SK-N-SH (cell line): Measurements from ENCODE around the gene MFSD12. TPM values are rescaled to one million over a fixed set of nuclear protein-coding genes. Genes with fewer than 3 reads are reported as not detected.

Source experiments
- CTCF ChIA-PET: fragments of 300-600, 350-600 bp; formaldehyde crosslinking; extraction: SDS; loops from one replicate; lab custom pipeline; 2021; lab: Yijun Ruan, JAX
- POLR2A ChIA-PET: fragments of 350-600 bp; sonication (Branson Sonifier 250); formaldehyde crosslinking; extraction: SDS; loops from one replicate; lab custom pipeline; 2020; ENCODE audit warnings: antibody characterized with exemption, inconsistent platforms; lab: Yijun Ruan, JAX
- DNase-seq: peaks from one replicate; pipeline ENCODE4 v3.0.0; 2012
- H2AFZ ChIP-seq: fragments of 200-600 bp; sonication (generic); 2 replicates; pipeline ENCODE4 v1.8.1; 2016; ENCODE audit warnings: antibody characterized with exemption, mild to moderate bottlenecking, low read depth
- H3F3A ChIP-seq: fragments of 200-600 bp; sonication (generic); replicated peaks from 2 replicates; pipeline ENCODE3; 2016; ENCODE audit warnings: antibody characterized with exemption, mild to moderate bottlenecking; ENCODE audit not compliant: insufficient read depth
- H3K27ac ChIP-seq, 2 experiments: fragments of 200-500 bp in 1 of 2; fragments of 200-600 bp in 1 of 2; sonication (Bioruptor generic) in 1 of 2; sonication (generic), shearing (Covaris generic) in 1 of 2; 2 replicates each; pipeline versions ENCODE4 v1.5.1 to v1.6.1; 2014 to 2016; ENCODE audit warnings: low read depth in 2 of 2, inconsistent platforms in 1 of 2, low read length in 1 of 2, mild to moderate bottlenecking in 1 of 2, mixed read lengths in 1 of 2
- H3K27me3 ChIP-seq: fragments of 200-600 bp; sonication (generic), shearing (Covaris generic); 2 replicates; pipeline ENCODE4 v1.6.1; 2016; ENCODE audit warnings: mixed run types; ENCODE audit not compliant: insufficient read depth
- H3K36me3 ChIP-seq, 2 experiments: fragments of 200-500 bp in 1 of 2; fragments of 200-600 bp in 1 of 2; sonication (Bioruptor generic) in 1 of 2; sonication (generic) in 1 of 2; replicated peaks in 1 of 2; 2 replicates each; pipeline versions ENCODE3 to v1.5.1; 2014 to 2016; ENCODE audit warnings: low read length in 1 of 2, mild to moderate bottlenecking in 1 of 2; ENCODE audit not compliant: insufficient read depth in 2 of 2, control insufficient read depth in 1 of 2
- H3K4me1 ChIP-seq, 2 experiments: fragments of 200-500 bp in 1 of 2; fragments of 200-600 bp in 1 of 2; sonication (Bioruptor generic) in 1 of 2; sonication (generic), shearing (Covaris generic) in 1 of 2; 2 replicates each; pipeline versions ENCODE4 v1.5.1 to v1.6.1; 2014 to 2016; ENCODE audit warnings: low read depth in 1 of 2, low read length in 1 of 2, mixed run types in 1 of 2; ENCODE audit not compliant: insufficient read depth in 2 of 2, control insufficient read depth in 1 of 2
- H3K4me2 ChIP-seq: fragments of 200-600 bp; sonication (generic), shearing (Covaris generic); 2 replicates; pipeline ENCODE4 v1.6.1; 2017; ENCODE audit warnings: mixed run types
- H3K4me3 ChIP-seq, 2 experiments: fragments of 200-500 bp in 1 of 2; fragments of 200-600 bp in 1 of 2; sonication (Bioruptor generic) in 1 of 2; sonication (generic), shearing (Covaris generic) in 1 of 2; 2 replicates each; pipeline versions ENCODE4 v1.5.1 to v1.8.1; 2014 to 2016; ENCODE audit warnings: low read depth in 2 of 2, inconsistent platforms in 1 of 2, low read length in 1 of 2, mild to moderate bottlenecking in 1 of 2, mixed read lengths in 1 of 2, moderate library complexity in 1 of 2
- H3K79me2 ChIP-seq: fragments of 200-600 bp; sonication (generic); 2 replicates; pipeline ENCODE4 v1.8.1; 2017; ENCODE audit warnings: mild to moderate bottlenecking; ENCODE audit not compliant: insufficient read depth
- H3K9ac ChIP-seq: fragments of 200-600 bp; sonication (generic); 2 replicates; pipeline ENCODE4 v1.6.1; 2017; ENCODE audit warnings: mixed run types
- H3K9me2 ChIP-seq: fragments of 200-600 bp; sonication (generic); 2 replicates; pipeline ENCODE4 v1.6.1; 2017; ENCODE audit warnings: mixed run types
- H3K9me3 ChIP-seq: fragments of 200-600 bp; sonication (generic); 2 replicates; pipeline ENCODE4 v1.6.1; 2017; ENCODE audit warnings: mixed run types, mild to moderate bottlenecking, moderate library complexity
- H4K20me1 ChIP-seq: fragments of 200-600 bp; sonication (generic); 2 replicates; pipeline ENCODE4 v1.6.1; 2017; ENCODE audit warnings: mild to moderate bottlenecking, mixed run types; ENCODE audit not compliant: insufficient read depth
- CHD2 ChIP-seq: fragments of 150-350 bp; IDR thresholded peaks from 2 replicates; pipeline ENCODE4 v1.6.1; 2018; ENCODE audit warnings: low read length; ENCODE audit not compliant: partially characterized antibody
- EP300 ChIP-seq, 2 experiments: IDR thresholded peaks; 2 replicates each; pipeline versions ENCODE4 v1.4.0 to v1.6.1; 2012; ENCODE audit warnings: borderline replicate concordance in 1 of 2, low read depth in 1 of 2, low read length in 1 of 2
- GATA2 ChIP-seq: sonication (generic); formaldehyde crosslinking; IDR thresholded peaks from 2 replicates; pipeline ENCODE4 v1.5.0; 2020; ENCODE audit warnings: mild to moderate bottlenecking, missing genetic modification reagents
- MXI1 ChIP-seq: IDR thresholded peaks from 2 replicates; pipeline ENCODE4 v1.6.1; 2012; ENCODE audit warnings: mild to moderate bottlenecking, low read depth, low read length, improper control_type of control experiment
- NFIC ChIP-seq: IDR thresholded peaks from 2 replicates; pipeline ENCODE4 v1.4.0; 2012; ENCODE audit warnings: borderline replicate concordance
- SIN3A ChIP-seq: IDR thresholded peaks from 2 replicates; pipeline ENCODE4 v1.6.1; 2012; ENCODE audit warnings: low read depth, mild to moderate bottlenecking, low read length, moderate library complexity, borderline replicate concordance
- TCF12 ChIP-seq: IDR thresholded peaks from 2 replicates; pipeline ENCODE4 v1.4.0; 2012
- TEAD4 ChIP-seq: IDR thresholded peaks from 2 replicates; pipeline ENCODE4 v1.4.0; 2012; ENCODE audit warnings: mild to moderate bottlenecking, borderline replicate concordance; ENCODE audit not compliant: insufficient read depth
- USF1 ChIP-seq: IDR thresholded peaks from 2 replicates; pipeline ENCODE4 v1.4.0; 2012; ENCODE audit warnings: low read depth, borderline replicate concordance
- YY1 ChIP-seq: IDR thresholded peaks from 2 replicates; pipeline ENCODE4 v1.4.0; 2012; ENCODE audit warnings: low read depth, mild to moderate bottlenecking
- WGBS: methylation state at CpG from one replicate; pipeline ENCODE4 v1.1.6; 2017; ENCODE audit warnings: low lambda C conversion rate; 5-methylcytosine and 5-hydroxymethylcytosine counted together
- polyA plus RNA-seq, 3 experiments: library from polyadenylated mRNA; depleted of rRNA; stranded (reverse); fragments of >200 nt; gene quantifications; 2 replicates each; pipeline ENCODE4 v1.2.3, GENCODE V29; 2012
- TF ChIP-seq, protein P1 (sequence below): fragments of 200-600 bp; sonication (generic); IDR thresholded peaks from 2 replicates; pipeline ENCODE4 v1.6.1; 2017; ENCODE audit warnings: antibody characterized with exemption, mild to moderate bottlenecking, moderate library complexity
- TF ChIP-seq, protein P2 (sequence below): IDR thresholded peaks from 2 replicates; pipeline ENCODE4; 2012
- TF ChIP-seq, protein P3 (sequence below): fragments of 150-350 bp; IDR thresholded peaks from 2 replicates; pipeline ENCODE4 v1.6.1; 2017; ENCODE audit warnings: antibody characterized with exemption, low read length, low read depth, borderline replicate concordance
- TF ChIP-seq, protein P4 (sequence below): IDR thresholded peaks from 2 replicates; pipeline ENCODE4 v1.4.0; 2012; ENCODE audit warnings: low read depth

The MFSD12 gene
- polyA plus RNA-seq, 1 of the 3 experiments (the other 2 are of a cell fraction): 53.3 TPM

- WGBS: 97% methylated on average over 17 of the region's 17 CpGs
- POLR2A ChIA-PET: interaction anchor here (0.7 kb wide), 1 partner anchor 18 kb away, joined by 3 read pairs; no protein-coding TSS in a partner anchor
- Histone ChIP-seq H3K9ac (no peak overlapping the region), H4K20me1 (peaks cover 4% of the 10 kb centered on the region; the same call in 1 of the 2 replicates), H3K4me1 (peaks cover 2 to 7% of the 10 kb centered on the region in 2 experiments; a peak in 2 of 4 replicates), H3K36me3 (peaks cover 6 to 13% of the 10 kb centered on the region in 2 experiments), H3K4me2 (no peak overlapping the region), H3K4me3 (no peak overlapping the region), H3F3A (peaks cover 31% of the 10 kb centered on the region), H3K79me2 (peaks cover 4% of the 10 kb centered on the region), H3K9me2 (no peaks in the 10 kb centered on the region), H3K27ac (no peak overlapping the region), H2AFZ (no peak overlapping the region), H3K27me3 (no peaks in the 10 kb centered on the region), H3K9me3 (no peaks in the 10 kb centered on the region)
- DNase-seq: peak; percentile 5
- CTCF ChIA-PET: interaction anchor here (1.0 to 5.8 kb wide), 4 partner anchors 7 to 140 kb away, joined by 3 to 38 read pairs (median 4); partner anchors contain the start of gene GIPC3
- TF ChIP-seq, protein P1, sequence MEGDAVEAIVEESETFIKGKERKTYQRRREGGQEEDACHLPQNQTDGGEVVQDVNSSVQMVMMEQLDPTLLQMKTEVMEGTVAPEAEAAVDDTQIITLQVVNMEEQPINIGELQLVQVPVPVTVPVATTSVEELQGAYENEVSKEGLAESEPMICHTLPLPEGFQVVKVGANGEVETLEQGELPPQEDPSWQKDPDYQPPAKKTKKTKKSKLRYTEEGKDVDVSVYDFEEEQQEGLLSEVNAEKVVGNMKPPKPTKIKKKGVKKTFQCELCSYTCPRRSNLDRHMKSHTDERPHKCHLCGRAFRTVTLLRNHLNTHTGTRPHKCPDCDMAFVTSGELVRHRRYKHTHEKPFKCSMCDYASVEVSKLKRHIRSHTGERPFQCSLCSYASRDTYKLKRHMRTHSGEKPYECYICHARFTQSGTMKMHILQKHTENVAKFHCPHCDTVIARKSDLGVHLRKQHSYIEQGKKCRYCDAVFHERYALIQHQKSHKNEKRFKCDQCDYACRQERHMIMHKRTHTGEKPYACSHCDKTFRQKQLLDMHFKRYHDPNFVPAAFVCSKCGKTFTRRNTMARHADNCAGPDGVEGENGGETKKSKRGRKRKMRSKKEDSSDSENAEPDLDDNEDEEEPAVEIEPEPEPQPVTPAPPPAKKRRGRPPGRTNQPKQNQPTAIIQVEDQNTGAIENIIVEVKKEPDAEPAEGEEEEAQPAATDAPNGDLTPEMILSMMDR: no peak
- TF ChIP-seq TEAD4: no peak
- no peak for TF ChIP-seq CHD2
- TF ChIP-seq, protein P2, sequence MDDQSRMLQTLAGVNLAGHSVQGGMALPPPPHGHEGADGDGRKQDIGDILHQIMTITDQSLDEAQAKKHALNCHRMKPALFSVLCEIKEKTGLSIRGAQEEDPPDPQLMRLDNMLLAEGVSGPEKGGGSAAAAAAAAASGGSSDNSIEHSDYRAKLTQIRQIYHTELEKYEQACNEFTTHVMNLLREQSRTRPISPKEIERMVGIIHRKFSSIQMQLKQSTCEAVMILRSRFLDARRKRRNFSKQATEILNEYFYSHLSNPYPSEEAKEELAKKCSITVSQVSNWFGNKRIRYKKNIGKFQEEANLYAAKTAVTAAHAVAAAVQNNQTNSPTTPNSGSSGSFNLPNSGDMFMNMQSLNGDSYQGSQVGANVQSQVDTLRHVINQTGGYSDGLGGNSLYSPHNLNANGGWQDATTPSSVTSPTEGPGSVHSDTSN: no peak
- TF ChIP-seq GATA2 (CRISPR knock-in tag): no peak
- no peak for TF ChIP-seq EP300 (IDR thresholded peaks at IDR 0.05; ENCODE audit: borderline replicate concordance in 1 of 2, low read depth in 1 of 2, low read length in 1 of 2)
- TF ChIP-seq, protein P3, sequence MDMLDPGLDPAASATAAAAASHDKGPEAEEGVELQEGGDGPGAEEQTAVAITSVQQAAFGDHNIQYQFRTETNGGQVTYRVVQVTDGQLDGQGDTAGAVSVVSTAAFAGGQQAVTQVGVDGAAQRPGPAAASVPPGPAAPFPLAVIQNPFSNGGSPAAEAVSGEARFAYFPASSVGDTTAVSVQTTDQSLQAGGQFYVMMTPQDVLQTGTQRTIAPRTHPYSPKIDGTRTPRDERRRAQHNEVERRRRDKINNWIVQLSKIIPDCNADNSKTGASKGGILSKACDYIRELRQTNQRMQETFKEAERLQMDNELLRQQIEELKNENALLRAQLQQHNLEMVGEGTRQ: no peak
- no peak for TF ChIP-seq YY1
- no peak for TF ChIP-seq NFIC
- no peak for TF ChIP-seq SIN3A
- TF ChIP-seq, protein P4, sequence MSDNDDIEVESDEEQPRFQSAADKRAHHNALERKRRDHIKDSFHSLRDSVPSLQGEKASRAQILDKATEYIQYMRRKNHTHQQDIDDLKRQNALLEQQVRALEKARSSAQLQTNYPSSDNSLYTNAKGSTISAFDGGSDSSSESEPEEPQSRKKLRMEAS: no peak
- TF ChIP-seq MXI1: no peak
- TF ChIP-seq TCF12: no peak
- no peak for TF ChIP-seq USF1
Observed at GRCh38 chr19:3578390-3578789, 21.0 kb upstream of the MFSD12 start.
